A549 treated with ZK216348 at 1 μM for 4 hours (cell line): ENCODE measurements around the gene CHGA. TPM values are rescaled to one million over a fixed set of nuclear protein-coding genes. Genes with fewer than 3 reads are reported as not detected.

Source experiments
- total RNA-seq: library from RNA; stranded (reverse); fragments of 200-300 nt; extraction: Qiagen RNA extraction; gene quantifications from 5 replicates; pipeline ENCODE4 v1.2.3, GENCODE V29; 2022; ENCODE audit warnings: low read depth

The CHGA gene, protein sequence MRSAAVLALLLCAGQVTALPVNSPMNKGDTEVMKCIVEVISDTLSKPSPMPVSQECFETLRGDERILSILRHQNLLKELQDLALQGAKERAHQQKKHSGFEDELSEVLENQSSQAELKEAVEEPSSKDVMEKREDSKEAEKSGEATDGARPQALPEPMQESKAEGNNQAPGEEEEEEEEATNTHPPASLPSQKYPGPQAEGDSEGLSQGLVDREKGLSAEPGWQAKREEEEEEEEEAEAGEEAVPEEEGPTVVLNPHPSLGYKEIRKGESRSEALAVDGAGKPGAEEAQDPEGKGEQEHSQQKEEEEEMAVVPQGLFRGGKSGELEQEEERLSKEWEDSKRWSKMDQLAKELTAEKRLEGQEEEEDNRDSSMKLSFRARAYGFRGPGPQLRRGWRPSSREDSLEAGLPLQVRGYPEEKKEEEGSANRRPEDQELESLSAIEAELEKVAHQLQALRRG
- total RNA-seq, result 0.93 to 2.2 TPM (median 1.5 TPM) in 5 replicates

GRCh38 chr14:92922883-92923743 is at the start of gene CHGA:
TSS of gene CHGA (plus strand) at chr14:92923150. CDS start at chr14:92923360, 210 bp downstream.

Other genes with a start within 250 kb of the CHGA start
- 46.4 to 63.3 TPM (median 59.4 TPM) in 5 replicates for gene LGMN, start 174.5 kb upstream of the CHGA start, total RNA-seq
- 23.5 to 35.0 TPM (median 28.0 TPM) in 5 replicates for gene GOLGA5, start 128.8 kb upstream of the CHGA start, total RNA-seq
- gene ITPK1, start 192.8 kb downstream of the CHGA start, total RNA-seq, result 42.0 to 64.4 TPM (median 60.7 TPM) in 5 replicates